CD14-positive monocyte (primary cell): ENCODE measurements around the gene EHD3. TPM values are rescaled to one million over a fixed set of nuclear protein-coding genes. Genes with fewer than 3 reads are reported as not detected.

Experiments used
- DNase-seq, 3 donors: peaks; one replicate each; pipeline ENCODE4 v3.0.0-alpha.2; 2011 to 2022
- H2AFZ ChIP-seq: 2 replicates; pipeline ENCODE4 v1.6.0; 2012; ENCODE audit warnings: mild to moderate bottlenecking, low read depth, low read length, inconsistent platforms; ENCODE audit not compliant: insufficient read depth, poor library complexity, severe bottlenecking
- H3K27ac ChIP-seq, 2 donors: 1 replicate in 1 of 2; 2 replicates in 1 of 2; pipeline ENCODE4 v1.5.1; 2012 to 2013; ENCODE audit warnings: low read length in 2 of 2, control low read depth in 1 of 2, inconsistent platforms in 1 of 2, low read depth in 1 of 2, mild to moderate bottlenecking in 1 of 2
- H3K27me3 ChIP-seq, 2 donors: one replicate each; pipeline versions ENCODE4 v1.6.0 to v1.6.1; 2011 to 2013; ENCODE audit warnings: low read length in 2 of 2; ENCODE audit not compliant: control insufficient read depth in 2 of 2, insufficient read depth in 2 of 2
- H3K36me3 ChIP-seq, 2 donors: replicated peaks in 1 of 2; 1 replicate in 1 of 2; 2 replicates in 1 of 2; pipeline versions ENCODE4 v1.5.1 to v1.6.1; 2012 to 2013; ENCODE audit warnings: low read length in 2 of 2, control low read depth in 1 of 2, inconsistent platforms in 1 of 2, mild to moderate bottlenecking in 1 of 2; ENCODE audit not compliant: insufficient read depth in 2 of 2, control insufficient read depth in 1 of 2
- H3K4me1 ChIP-seq, 2 donors: 1 replicate in 1 of 2; 2 replicates in 1 of 2; pipeline versions ENCODE4 v1.5.1 to v1.6.1; 2012 to 2013; ENCODE audit warnings: low read length in 2 of 2, control low read depth in 1 of 2, inconsistent platforms in 1 of 2, mild to moderate bottlenecking in 1 of 2, moderate library complexity in 1 of 2; ENCODE audit not compliant: insufficient read depth in 2 of 2, control insufficient read depth in 1 of 2
- H3K4me2 ChIP-seq: replicated peaks from 2 replicates; pipeline ENCODE3; 2012; ENCODE audit warnings: low read length, moderate library complexity, mild to moderate bottlenecking; ENCODE audit not compliant: poor library complexity, severe bottlenecking; ENCODE audit errors: extremely low read depth
- H3K4me3 ChIP-seq, 3 experiments: fragments of 200-600 bp in 1 of 3; sonication (generic) in 1 of 3; replicated peaks in 1 of 3; 1 replicate in 2 of 3; 2 replicates in 1 of 3; pipeline ENCODE4 v1.5.1; 2011 to 2013; ENCODE audit warnings: low read length in 3 of 3, mild to moderate bottlenecking in 3 of 3, control low read depth in 2 of 3, low read depth in 2 of 3, inconsistent platforms in 1 of 3, moderate library complexity in 1 of 3
- H3K79me2 ChIP-seq: 2 replicates; pipeline ENCODE4 v1.6.0; 2012; ENCODE audit warnings: mild to moderate bottlenecking, control low read depth, inconsistent platforms, low read length, moderate library complexity; ENCODE audit not compliant: insufficient read depth
- H3K9ac ChIP-seq: 2 replicates; pipeline ENCODE4 v1.6.0; 2017; ENCODE audit warnings: low read length, mild to moderate bottlenecking; ENCODE audit not compliant: insufficient read depth, poor library complexity, severe bottlenecking
- H3K9me3 ChIP-seq, 2 donors: replicated peaks in 1 of 2; 1 replicate in 1 of 2; 2 replicates in 1 of 2; pipeline versions ENCODE4 v1.5.1 to v1.6.1; 2012 to 2013; ENCODE audit warnings: low read length in 2 of 2, control low read depth in 1 of 2; ENCODE audit not compliant: control insufficient read depth in 1 of 2, insufficient read depth in 1 of 2
- H4K20me1 ChIP-seq: 2 replicates; pipeline ENCODE4 v1.6.0; 2012; ENCODE audit warnings: mild to moderate bottlenecking, low read length, control low read depth, moderate library complexity; ENCODE audit not compliant: insufficient read depth
- H3K27ac Mint-ChIP-seq, 7 donors: one replicate each; pipeline ENCODE4 v1.8.0; 2020; ENCODE audit warnings: mild to moderate bottlenecking in 7 of 7, mixed read lengths in 7 of 7, moderate library complexity in 6 of 7, inconsistent platforms in 2 of 7
- H3K27me3 Mint-ChIP-seq, 3 donors: one replicate each; pipeline ENCODE4 v1.8.0; 2021 to 2022; ENCODE audit warnings: low read depth in 3 of 3, mild to moderate bottlenecking in 3 of 3, mixed read lengths in 3 of 3, moderate library complexity in 3 of 3, inconsistent platforms in 1 of 3
- H3K36me3 Mint-ChIP-seq, 2 donors: one replicate each; pipeline ENCODE4 v1.8.0; 2020; ENCODE audit warnings: mixed read lengths in 2 of 2, inconsistent platforms in 1 of 2, mild to moderate bottlenecking in 1 of 2
- H3K4me1 Mint-ChIP-seq: one replicate; pipeline ENCODE4 v1.8.0; 2020; ENCODE audit warnings: mild to moderate bottlenecking, mixed read lengths
- H3K4me3 Mint-ChIP-seq, 2 donors: one replicate each; pipeline ENCODE4 v1.8.0; 2020; ENCODE audit warnings: mild to moderate bottlenecking in 2 of 2, mixed read lengths in 2 of 2, moderate library complexity in 1 of 2
- H3K9me3 Mint-ChIP-seq, 7 donors: one replicate each; pipeline ENCODE4 v1.8.0; 2020 to 2022; ENCODE audit warnings: mixed read lengths in 7 of 7, mild to moderate bottlenecking in 6 of 7, moderate library complexity in 6 of 7, inconsistent platforms in 2 of 7
- CTCF ChIP-seq: fragments of 200-600 bp; IDR thresholded peaks from one replicate; pipeline ENCODE4 v1.8.0; 2022; ENCODE audit warnings: antibody characterized with exemption, mild to moderate bottlenecking
- WGBS: methylation state at CpG from one replicate; pipeline ENCODE4 v1.1.5; 2013; ENCODE audit warnings: missing lambda C conversion rate; ENCODE audit not compliant: insufficient coverage; 5-methylcytosine and 5-hydroxymethylcytosine counted together
- intact Hi-C, 2 donors: fragments of 100-400 bp; cut with micrococcal nuclease; formaldehyde crosslinking; loops; one replicate each; pipeline versions ENCODE4 v1.15.0 to v1.15.1; 2023
- polyA plus RNA-seq, 3 donors: library from polyadenylated mRNA; depleted of rRNA in 1 of 3; unstranded in 2 of 3; stranded (reverse) in 1 of 3; fragments of 300-500 nt in 2 of 3; fragments of >200 nt in 1 of 3; fragmentation: Illumina TruSeq in 2 of 3; gene quantifications; 1 replicate in 2 of 3; 2 replicates in 1 of 3; pipeline ENCODE4 v1.2.3, GENCODE V29; 2012 to 2021

The EHD3 gene
- polyA plus RNA-seq, 3 donors = 1.1 to 1.5 (median 1.4) TPM

DNA sequence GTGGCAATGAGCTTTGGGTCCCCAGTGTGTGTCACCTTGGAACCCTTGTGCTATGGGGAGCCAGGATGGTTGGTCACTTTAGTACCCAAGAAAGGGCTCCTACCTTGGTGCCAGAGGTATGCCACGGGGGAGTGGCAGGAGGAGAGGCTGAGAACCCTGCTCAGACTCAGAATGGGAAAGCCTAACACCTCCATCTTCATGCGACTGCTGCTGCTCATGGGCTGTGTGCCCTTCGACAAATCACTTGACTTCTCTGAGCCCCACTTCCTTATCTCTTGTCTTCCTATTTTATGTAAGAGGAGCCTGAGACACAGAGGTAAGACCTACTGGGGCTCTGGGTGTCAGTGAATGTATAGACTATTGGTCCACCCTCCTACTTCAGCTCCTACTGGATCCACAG is 25.1 kb downstream of the EHD3 start:
- Mint-ChIP-seq H3K4me3 (no peak overlapping the region), H3K36me3 (no peaks in the 10 kb centered on the region), H3K4me1 (no peaks in the 10 kb centered on the region), H3K9me3 (no peaks in the 10 kb centered on the region), H3K27me3 (peaks cover 0 to 2% (median 2%) of the 10 kb centered on the region in 3 donors), H3K27ac (peak overlapping the region in 1 of 7 donors; percentile 15)
- no peaks in the 10 kb centered on the region for H3K4me1 ChIP-seq
- WGBS = no CpG with 5 or more reads among the region's 3 CpGs
- DNase-seq = no peak
- H3K36me3 ChIP-seq = no peaks in the 10 kb centered on the region
- no peak overlapping the region for H3K4me3 ChIP-seq
- no peak overlapping the region for H3K4me2 ChIP-seq
- intact Hi-C loops = no loop called here
- TF ChIP-seq CTCF = no peak
- no peak overlapping the region for H3K9ac ChIP-seq
- H3K79me2 ChIP-seq = no peaks in the 10 kb centered on the region
- H3K27ac ChIP-seq = no peak overlapping the region
- H3K9me3 ChIP-seq = no peaks in the 10 kb centered on the region
- H4K20me1 ChIP-seq = no peaks in the 10 kb centered on the region
- no peaks in the 10 kb centered on the region for H3K27me3 ChIP-seq
- H2AFZ ChIP-seq = no peak overlapping the region

DNA sequence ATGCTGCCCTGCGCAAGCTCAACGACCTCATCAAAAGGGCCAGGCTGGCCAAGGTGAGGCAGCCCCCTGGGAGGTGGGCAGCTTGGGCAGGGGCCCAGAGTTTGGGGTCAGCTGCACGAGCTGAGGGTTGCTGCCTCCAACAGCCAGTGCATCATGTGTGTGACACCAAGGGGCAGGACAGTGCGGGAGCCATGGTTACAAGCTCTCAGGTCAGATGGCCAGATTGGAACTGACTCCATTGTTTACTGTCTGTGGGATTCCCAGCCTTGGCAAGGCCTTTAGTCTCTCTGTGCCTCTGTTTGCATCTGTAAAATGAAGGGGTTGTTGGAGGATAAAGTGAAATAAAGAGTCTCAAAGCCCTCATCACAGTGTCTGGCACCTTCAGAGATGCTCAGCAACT is 26.9 kb downstream of the EHD3 start:
- no peaks in the 10 kb centered on the region for H3K36me3 Mint-ChIP-seq
- no peak for TF ChIP-seq CTCF
- no peaks in the 10 kb centered on the region for H3K9me3 ChIP-seq
- peak overlapping the region in 1 of 7 donors; percentile 61 for H3K27ac Mint-ChIP-seq
- H3K4me3 Mint-ChIP-seq = no peak overlapping the region
- H3K27me3 ChIP-seq = no peaks in the 10 kb centered on the region
- H3K4me1 Mint-ChIP-seq = no peaks in the 10 kb centered on the region
- no peaks in the 10 kb centered on the region for H3K79me2 ChIP-seq
- no peak overlapping the region for H3K4me2 ChIP-seq
- H3K4me3 ChIP-seq = no peak overlapping the region
- peaks cover 0 to 3% (median 2%) of the 10 kb centered on the region in 3 donors for H3K27me3 Mint-ChIP-seq
- no peak overlapping the region for H2AFZ ChIP-seq
- DNase-seq = no peak
- 95% methylated on average over 4 of the region's 4 CpGs for WGBS
- H3K36me3 ChIP-seq = no peaks in the 10 kb centered on the region
- no peaks in the 10 kb centered on the region for H4K20me1 ChIP-seq
- no peak overlapping the region for H3K9ac ChIP-seq
- H3K4me1 ChIP-seq = no peaks in the 10 kb centered on the region
- intact Hi-C loops = no loop called here
- no peak overlapping the region for H3K27ac ChIP-seq
- no peaks in the 10 kb centered on the region for H3K9me3 Mint-ChIP-seq
